ENCODE measurements around the gene FGF1. TPM values are rescaled to one million over a fixed set of nuclear protein-coding genes. Genes with fewer than 3 reads are reported as not detected.

FGF1 gene
- total and polyA plus RNA-seq, 8 donors = 0.03 to 0.90 (median 0.35) TPM

DNA sequence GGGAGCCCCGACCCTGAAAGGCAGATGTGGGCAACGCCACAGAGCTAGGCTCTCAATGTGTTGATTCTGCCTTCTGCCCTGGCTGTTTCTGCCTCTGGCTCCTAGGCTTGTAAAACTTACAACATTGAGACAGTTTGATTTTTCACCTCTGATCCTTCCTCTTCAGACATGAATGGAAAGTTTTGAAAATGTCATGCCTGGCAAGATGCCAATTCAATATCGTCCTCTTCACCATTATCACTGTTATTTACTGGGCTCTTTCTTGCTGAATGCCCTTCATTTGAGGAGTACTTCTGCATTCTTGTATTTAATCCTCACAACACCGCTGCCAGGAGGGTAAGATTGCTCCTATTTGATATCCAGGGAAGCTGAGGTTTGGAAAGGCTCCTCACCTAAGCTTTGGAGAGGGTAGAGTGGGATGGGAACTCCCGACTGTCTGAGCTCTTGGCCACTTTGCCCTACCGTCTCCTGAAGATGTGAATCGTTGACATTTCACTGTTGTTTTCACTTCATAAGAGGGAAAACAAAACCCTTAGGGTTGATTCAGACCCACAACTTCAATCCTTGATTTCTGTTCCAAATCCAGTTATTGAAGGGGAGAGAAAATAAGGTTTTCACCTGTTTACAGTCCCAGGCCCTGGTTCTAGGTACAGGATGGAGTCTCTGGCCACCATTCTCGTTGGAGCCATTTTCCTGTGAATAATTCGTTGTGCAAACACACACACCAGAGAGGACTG lies 12.7 kb upstream of the FGF1 start:
- DNase-seq (no peak), ATAC-seq (peak in 1 of 4 donors; percentile 22), FAIRE-seq (no peak)
- H3K9me3 ChIP-seq = no peaks in the 10 kb centered on the region
- H3K4me1 ChIP-seq = peaks cover 0 to 8% (median 0%) of the 10 kb centered on the region in 3 donors
- H3K27me3 ChIP-seq = no peaks in the 10 kb centered on the region
- no peaks in the 10 kb centered on the region for H3K36me3 ChIP-seq
- TF ChIP-seq, protein P1, sequence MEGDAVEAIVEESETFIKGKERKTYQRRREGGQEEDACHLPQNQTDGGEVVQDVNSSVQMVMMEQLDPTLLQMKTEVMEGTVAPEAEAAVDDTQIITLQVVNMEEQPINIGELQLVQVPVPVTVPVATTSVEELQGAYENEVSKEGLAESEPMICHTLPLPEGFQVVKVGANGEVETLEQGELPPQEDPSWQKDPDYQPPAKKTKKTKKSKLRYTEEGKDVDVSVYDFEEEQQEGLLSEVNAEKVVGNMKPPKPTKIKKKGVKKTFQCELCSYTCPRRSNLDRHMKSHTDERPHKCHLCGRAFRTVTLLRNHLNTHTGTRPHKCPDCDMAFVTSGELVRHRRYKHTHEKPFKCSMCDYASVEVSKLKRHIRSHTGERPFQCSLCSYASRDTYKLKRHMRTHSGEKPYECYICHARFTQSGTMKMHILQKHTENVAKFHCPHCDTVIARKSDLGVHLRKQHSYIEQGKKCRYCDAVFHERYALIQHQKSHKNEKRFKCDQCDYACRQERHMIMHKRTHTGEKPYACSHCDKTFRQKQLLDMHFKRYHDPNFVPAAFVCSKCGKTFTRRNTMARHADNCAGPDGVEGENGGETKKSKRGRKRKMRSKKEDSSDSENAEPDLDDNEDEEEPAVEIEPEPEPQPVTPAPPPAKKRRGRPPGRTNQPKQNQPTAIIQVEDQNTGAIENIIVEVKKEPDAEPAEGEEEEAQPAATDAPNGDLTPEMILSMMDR (IDR thresholded peaks at IDR 0.05) = no peak
- H3K4me3 ChIP-seq = no peak overlapping the region
- intact Hi-C loops (cut with DNase I) = loop anchor here in 2 of 3 donors (5.0 kb wide), 2 partner anchors 41 to 46 kb away; no protein-coding TSS in a partner anchor
- no peak overlapping the region for H3K27ac ChIP-seq
- WGBS, 2 donors = 53 to 57% methylated on average over 9 of the region's 9 CpGs

DNA sequence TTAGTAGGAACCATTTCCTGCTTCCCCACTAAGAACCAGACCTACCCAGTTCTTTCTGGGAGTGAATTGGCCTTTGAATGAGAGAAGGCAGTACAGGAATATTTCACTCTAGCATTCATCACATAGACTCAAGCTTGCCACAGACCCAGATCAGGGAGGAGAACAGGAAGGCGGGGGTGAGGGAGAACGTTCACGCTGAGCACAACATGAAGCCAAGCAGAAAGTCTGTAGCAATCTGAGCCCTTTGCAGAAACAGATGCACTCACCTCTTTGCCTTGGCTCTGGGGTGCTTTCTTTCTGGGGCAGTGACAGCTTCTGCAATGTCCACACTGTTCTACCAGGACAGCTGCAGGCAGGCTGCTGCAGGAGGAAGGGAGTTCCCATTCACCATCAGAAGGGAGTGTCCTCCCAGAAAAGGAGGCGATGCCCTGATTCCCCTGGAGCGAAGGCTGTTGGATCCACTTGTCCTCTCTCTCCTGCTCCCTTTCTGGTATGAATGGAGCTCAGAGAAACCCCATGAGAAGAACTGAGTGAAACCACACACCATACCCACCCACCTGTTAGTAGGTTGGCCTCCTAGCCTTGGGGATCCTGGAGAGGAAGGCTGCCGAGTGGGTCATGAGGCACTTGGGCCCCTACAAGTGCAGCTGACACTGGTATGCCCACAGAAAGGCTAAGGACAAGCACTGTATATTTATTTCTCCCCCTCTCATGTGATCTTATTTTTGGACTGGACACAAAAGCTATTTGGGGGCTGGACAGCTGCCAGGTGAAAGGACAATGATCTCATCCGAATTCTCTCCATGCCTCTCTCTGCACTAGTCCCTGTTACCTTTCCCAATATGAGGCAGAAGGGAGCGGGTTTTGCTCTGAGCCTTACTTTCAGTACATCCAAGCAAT lies 11.7 kb upstream of the FGF1 start:
- intact Hi-C loops (cut with DNase I) = loop anchor here in 2 of 3 donors (5.0 kb wide), 2 partner anchors 40 to 45 kb away; no protein-coding TSS in a partner anchor
- H3K27ac ChIP-seq = no peak overlapping the region
- H3K36me3 ChIP-seq = no peaks in the 10 kb centered on the region
- peak in 1 of 6 donors; percentile 32 for DNase-seq
- FAIRE-seq = no peak
- TF ChIP-seq, protein P1 (IDR thresholded peaks at IDR 0.05) = no peak
- WGBS, 2 donors = 75% methylated on average over 8 of the region's 8 CpGs
- ATAC-seq = peak in 3 of 4 donors; percentile 28 to 52 (median 31)
- no peaks in the 10 kb centered on the region for H3K27me3 ChIP-seq
- no peak overlapping the region for H3K4me3 ChIP-seq
- H3K4me1 ChIP-seq = peaks cover 0 to 8% (median 0%) of the 10 kb centered on the region in 3 donors
- no peaks in the 10 kb centered on the region for H3K9me3 ChIP-seq

DNA sequence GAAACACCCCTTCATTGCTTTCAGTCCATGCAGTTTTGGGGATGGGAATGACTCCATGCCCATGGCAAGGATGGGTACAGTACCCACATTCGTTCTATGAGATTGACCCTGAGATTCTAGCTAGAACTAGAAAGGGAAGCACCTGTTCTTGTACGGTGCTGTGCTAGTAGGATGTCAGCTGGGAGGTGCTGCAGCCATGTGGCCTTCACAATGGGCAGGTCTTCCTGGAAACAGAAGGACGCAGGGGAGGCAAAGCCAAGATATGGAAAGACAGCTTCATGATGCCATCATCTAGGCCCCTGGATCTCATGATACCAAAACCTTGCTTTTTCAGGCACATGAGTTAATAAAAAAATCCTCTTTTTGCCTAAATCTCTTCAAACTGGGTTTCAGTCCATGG lies 10.5 kb upstream of the FGF1 start:
- Histone ChIP-seq H3K4me1 (peaks cover 0 to 8% (median 0%) of the 10 kb centered on the region in 3 donors), H3K27me3 (no peaks in the 10 kb centered on the region), H3K9me3 (no peaks in the 10 kb centered on the region), H3K36me3 (no peaks in the 10 kb centered on the region), H3K4me3 (no peak overlapping the region), H3K27ac (no peak overlapping the region)
- intact Hi-C loops (cut with DNase I) = loop anchor here in 2 of 3 donors (5.0 kb wide), 2 partner anchors 39 to 44 kb away; no protein-coding TSS in a partner anchor
- ATAC-seq (no peak), DNase-seq (no peak), FAIRE-seq (no peak)
- WGBS, 2 donors = 65 to 70% methylated on average over 3 of the region's 3 CpGs
- TF ChIP-seq, protein P1 (IDR thresholded peaks at IDR 0.05) = no peak

DNA sequence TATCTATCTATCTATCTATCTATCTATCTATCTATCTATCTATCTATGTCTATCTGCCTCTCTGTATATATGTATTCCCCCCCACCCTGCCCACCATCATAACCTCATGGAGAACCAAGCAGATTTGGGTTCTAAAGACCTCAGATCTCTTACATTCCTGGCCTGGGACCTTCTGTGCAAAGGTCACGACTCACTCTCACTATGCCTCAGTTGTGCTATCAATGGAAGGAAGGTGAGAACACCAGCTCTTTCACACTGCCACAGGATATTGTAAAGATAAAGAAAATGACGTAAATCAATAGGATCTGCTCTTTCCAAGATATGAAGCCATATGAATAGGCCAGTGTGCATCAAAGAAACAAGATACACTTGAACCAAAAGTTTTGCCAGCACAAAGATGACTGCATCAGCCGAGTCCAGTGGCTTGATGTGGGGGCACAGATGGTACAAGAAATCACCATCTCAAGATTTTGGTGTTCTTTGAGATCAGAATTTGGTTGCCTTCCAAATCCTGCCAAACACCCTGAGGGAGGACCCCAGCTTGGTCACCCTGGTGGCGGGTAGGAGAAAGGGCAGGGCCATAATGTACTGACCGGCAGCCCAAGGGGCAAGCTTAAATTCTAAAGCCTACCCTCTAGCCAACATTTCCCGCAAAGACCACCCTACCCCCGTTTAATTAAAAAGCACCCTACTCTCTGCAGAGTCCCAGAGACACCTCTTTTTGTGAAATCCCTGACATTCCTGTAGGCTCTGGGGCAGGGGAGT lies 8.4 kb upstream of the FGF1 start:
- no peaks in the 10 kb centered on the region for H3K36me3 ChIP-seq
- ATAC-seq (no peak), DNase-seq (no peak), FAIRE-seq (no peak)
- H3K4me1 ChIP-seq = peaks cover 0 to 8% (median 0%) of the 10 kb centered on the region in 3 donors
- 67 to 82% methylated on average over 7 of the region's 7 CpGs for WGBS, 2 donors
- H3K27ac ChIP-seq = no peak overlapping the region
- H3K9me3 ChIP-seq = no peaks in the 10 kb centered on the region
- TF ChIP-seq, protein P1 (IDR thresholded peaks at IDR 0.05) = no peak
- intact Hi-C loops (cut with DNase I) = no loop called here
- H3K4me3 ChIP-seq = no peak overlapping the region
- no peaks in the 10 kb centered on the region for H3K27me3 ChIP-seq
